ENCODE data around the gene CCDC24.
A peak's percentile ranks its signal among the peaks of the same experiment; 100 is the strongest.

The CCDC24 gene

DNA sequence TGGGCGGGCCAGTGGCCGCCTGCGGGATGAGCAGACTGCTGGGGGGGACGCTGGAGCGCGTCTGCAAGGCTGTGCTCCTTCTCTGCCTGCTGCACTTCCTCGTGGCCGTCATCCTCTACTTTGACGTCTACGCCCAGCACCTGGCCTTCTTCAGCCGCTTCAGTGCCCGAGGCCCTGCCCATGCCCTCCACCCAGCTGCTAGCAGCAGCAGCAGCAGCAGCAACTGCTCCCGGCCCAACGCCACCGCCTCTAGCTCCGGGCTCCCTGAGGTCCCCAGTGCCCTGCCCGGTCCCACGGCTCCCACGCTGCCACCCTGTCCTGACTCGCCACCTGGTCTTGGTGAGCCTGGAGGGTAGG is 10.3 kb upstream of the CCDC24 start:
- DNase-seq, result no peak

DNA sequence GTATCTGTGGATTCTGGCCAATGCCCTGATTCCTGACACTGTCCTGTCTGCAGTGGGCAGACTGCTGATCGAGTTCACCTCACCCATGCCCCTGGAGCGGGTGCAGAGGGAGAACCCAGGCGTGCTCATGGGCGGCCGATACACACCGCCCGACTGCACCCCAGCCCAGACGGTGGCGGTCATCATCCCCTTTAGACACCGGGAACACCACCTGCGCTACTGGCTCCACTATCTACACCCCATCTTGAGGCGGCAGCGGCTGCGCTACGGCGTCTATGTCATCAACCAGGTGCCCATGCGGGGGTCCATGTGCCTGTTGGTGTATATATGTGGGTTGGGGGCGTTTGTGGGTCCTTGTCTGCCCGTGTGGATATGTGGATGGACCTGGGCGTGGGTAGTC is 9.8 kb upstream of the CCDC24 start:
- no peak for DNase-seq

DNA sequence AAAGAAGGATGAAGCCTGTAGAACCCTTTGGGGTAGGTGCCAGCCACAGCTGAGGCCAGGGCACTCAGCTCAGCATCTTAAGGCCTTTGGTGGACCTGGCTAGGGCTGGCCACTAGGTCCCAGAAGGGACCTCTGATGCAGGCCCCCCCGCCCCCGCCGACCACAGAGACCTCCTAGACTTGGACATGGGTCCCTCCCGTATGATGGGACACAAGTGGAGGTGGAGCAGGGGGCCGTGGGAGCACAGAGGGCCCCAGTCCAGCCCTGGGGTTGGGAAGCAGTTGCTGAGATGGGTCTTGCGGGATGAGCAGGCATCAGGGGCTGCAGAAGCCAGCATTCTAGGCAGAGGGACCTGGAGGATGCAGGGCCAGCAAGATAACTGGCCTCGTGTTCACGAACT is 9.2 kb upstream of the CCDC24 start:
- DNase-seq, result no peak

DNA sequence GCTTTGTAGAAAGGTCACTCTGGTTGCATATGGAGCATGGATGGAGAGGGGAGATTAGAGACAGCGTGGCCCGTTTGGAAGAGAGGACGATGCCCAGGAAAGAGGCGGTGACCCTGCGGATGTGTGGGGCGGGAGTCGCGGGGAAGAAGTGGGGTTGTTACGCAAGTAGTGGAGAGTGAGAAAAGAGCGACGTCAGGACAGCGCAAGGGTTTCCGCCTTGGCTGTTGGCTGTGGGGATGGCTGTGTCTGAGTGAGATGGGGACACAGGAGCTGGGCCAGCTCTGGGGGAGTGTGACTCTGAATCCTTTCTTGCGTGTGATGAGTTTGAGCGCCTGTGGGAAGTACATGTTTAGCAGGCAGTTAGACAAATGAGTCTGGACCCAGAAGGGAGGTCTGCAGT is 8.6 kb upstream of the CCDC24 start:
- DNase-seq, result no peak

GRCh38 chr1:43983253-43983899 is 8.0 kb upstream of the CCDC24 start:
- DNase-seq, result no peak

GRCh38 chr1:43984855-43985254 is 6.5 kb upstream of the CCDC24 start:
- DNase-seq, result no peak

DNA sequence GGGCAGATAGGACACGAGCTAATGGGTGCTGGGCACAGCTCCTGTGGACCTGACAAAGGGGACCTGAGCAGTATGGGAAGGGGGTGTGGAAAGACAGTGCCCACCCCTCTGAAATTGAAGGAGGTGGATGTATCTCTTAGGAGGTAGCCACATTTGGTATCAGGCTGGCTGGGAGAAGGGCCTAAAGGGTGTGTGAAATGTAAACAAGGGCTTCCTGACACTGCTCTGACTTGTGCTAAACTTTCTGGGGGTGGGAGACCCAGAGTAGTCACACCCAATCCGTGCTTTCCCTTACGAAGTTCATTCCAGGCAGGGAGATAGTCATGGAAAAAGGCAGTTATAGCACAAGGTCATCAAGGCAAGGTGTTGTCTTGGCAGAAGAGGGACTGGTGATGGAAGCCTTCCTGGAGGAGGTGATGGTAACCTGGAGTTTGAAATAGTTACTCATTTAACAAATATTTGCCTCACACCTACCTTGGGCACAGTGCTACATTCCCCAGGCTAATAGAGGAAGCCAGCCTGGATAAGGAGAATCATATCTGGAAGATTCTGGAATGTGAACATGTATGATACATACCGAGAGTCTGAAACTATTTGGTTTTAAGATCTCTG is 5.3 kb upstream of the CCDC24 start:
- no peak for DNase-seq

DNA sequence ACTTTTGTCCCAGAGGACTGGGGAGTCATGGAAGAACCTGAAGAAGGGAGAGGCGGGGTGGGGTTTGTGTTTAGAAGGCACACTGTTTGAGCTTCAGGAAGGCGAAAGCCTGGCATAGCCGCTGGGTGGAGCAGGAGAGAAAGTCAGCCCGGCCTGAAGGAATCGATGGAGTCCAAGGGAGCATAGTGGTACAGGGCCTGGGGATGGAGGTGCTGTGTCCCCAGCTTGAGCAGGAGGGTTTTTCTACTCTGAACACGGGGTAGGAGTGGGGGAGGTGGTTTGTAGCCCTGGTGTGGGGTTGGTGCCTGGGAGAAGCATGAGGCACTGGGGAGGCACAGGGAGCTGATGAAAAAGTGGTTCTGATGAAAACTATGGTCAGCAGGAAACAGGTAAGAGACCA is 4.7 kb upstream of the CCDC24 start:
- DNase-seq, result no peak

GRCh38 chr1:43987159-43987902 is 4.1 kb upstream of the CCDC24 start:
- no peak for DNase-seq

DNA sequence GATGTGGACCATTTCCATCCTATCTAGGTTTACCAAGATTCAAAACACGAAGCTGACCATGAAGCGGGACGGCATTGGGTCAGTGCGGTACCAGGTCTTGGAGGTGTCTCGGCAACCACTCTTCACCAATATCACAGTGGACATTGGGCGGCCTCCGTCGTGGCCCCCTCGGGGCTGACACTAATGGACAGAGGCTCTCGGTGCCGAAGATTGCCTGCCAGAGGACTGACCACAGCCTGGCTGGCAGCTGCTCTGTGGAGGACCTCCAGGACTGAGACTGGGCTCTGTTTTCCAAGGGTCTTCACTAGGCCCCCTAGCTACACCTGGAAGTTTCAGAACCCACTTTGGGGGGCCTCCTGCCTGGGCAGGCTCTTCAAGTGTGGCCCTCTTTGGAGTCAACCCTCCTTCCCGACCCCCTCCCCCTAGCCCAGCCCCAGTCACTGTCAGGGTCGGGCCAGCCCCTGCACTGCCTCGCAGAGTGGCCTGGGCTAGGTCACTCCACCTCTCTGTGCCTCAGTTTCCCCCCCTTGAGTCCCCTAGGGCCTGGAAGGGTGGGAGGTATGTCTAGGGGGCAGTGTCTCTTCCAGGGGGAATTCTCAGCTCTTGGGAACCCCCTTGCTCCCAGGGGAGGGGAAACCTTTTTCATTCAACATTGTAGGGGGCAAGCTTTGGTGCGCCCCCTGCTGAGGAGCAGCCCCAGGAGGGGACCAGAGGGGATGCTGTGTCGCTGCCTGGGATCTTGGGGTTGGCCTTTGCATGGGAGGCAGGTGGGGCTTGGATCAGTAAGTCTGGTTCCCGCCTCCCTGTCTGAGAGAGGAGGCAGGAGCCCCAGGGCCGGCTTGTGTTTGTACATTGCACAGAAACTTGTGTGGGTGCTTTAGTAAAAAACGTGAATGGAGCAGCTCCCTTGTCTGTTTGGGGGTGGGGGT is 864 bp upstream of the CCDC24 start:
- no peak for DNase-seq

- no peak for DNase-seq
Observed at GRCh38 chr1:43991200-43991475, 261 bp upstream of the CCDC24 start.

DNA sequence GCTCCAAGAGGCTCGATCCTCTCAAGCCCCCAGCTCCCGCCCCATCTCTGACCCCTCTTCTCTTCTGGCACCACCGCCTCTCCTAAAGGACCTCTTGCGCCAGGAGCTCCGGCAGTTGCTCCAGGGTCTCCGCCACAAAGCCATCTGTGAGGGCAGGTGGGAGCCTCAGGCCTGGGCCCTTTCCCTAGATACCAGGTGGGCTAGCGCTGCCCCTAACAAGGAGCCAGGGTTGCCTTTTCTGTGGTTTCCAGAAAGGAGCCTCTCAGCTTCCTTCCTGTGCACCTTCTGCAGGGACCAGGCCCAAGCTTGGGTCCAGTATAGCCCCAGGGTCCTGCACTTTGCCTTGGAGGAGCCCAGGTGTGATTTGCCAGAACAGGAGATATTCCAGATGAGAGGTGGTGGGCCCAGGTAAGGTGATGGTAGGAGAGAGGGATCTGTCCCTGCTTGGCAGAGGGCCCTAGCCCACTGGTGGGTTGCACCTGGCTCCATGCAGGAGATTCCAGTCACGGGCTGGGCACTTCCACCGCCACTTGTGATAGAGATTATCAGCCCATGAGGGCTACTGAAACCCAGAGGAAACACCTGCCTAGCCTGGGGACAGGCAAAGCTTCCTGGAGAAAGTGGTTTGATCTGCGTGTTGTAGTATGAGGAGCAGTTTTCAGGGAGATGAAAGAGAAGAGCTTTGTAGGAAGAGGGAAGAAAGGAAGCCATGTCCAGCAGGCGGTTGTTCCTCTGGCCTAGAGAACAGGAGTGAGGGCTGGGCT is 1.0 kb downstream of the CCDC24 start:
- no peak for DNase-seq

GRCh38 chr1:43993206-43993914 is 2.0 kb downstream of the CCDC24 start:
- DNase-seq, result no peak

DNA sequence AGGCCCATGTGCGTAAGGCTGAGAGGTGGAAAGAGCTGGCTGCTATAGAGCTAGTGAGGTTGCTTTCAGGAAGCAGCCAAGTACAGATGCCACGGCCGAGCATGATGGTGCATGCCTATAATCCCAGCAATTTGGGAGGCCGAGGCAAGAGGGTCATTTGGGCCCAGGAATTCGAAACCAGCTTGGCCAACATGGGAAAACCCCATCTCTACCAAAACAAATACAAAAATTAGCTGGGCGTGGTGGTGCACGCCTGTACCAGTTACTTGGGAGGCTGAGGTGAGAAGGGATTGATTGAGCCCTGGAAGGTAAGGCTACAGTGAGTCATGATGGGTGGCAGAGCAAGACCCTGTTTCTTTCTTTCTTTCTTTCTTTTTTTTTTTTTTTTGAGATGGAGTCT is 2.7 kb downstream of the CCDC24 start:
- DNase-seq, result no peak

- peak; percentile 45 to 63 for DNase-seq
Observed at GRCh38 chr1:43994794-43995790, 3.7 kb downstream of the CCDC24 start.

- DNase-seq, result peak in 1 of 2 experiments; percentile 37
Observed at GRCh38 chr1:43995984-43996732, 4.8 kb downstream of the CCDC24 start.

- DNase-seq, result no peak
Observed at GRCh38 chr1:43996733-43997115, 5.3 kb downstream of the CCDC24 start.

- no peak for DNase-seq
Observed at GRCh38 chr1:43997295-43997999, 6.0 kb downstream of the CCDC24 start.

- DNase-seq, result no peak
Observed at GRCh38 chr1:43998000-43998378, 6.6 kb downstream of the CCDC24 start.

Measured in NCI-H524 (cell line).